Stimulated activated CD4-positive, alpha-beta T cell treated with anti-CD3 and anti-CD28 coated beads, Interleukin-2, amount 100 ng/mL, for 24 hours (primary cell): ENCODE data around the gene UBAC2.

Source experiments
- DNase-seq, 2 donors: peaks; one replicate each; pipeline ENCODE4 v3.0.0-alpha.2; 2020

UBAC2 gene

DNA sequence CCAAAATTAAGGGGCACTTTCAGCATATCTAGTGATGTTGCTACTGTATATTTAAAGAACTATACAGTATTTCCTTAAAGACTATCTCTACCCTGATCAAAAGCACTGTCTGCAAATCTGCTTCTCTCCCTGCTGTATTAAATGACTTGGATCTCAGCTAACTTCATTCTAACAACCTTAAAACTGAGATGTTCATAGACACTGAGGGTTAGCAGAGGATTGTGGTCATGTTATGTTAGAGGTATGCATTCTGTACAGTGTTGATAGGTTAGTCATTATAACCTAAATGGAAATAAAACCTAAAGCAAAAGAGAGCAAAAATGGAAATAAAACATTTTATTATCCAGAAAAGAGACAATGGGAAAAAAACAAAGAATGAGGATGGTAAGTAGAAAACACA is 96.7 kb downstream of the UBAC2 start:
- DNase-seq: no peak

DNA sequence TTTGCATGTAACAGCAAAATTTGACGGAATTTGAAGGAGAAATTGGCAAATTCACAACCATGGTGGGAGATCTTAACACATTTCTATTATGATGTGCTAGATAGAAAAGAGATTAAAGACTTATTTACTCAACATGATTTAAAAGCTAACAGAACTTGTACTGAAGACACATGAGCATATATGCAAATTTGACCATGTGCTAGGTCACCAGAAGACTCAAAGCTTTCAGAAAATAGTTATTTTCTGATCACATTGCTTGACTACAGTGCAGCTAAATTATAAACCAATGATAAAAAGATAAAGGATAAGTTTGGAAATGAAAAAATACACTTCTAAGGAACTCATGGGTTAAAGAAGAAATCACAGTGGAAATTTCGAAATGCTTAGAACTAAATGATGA is 97.4 kb downstream of the UBAC2 start:
- DNase-seq: no peak

DNA sequence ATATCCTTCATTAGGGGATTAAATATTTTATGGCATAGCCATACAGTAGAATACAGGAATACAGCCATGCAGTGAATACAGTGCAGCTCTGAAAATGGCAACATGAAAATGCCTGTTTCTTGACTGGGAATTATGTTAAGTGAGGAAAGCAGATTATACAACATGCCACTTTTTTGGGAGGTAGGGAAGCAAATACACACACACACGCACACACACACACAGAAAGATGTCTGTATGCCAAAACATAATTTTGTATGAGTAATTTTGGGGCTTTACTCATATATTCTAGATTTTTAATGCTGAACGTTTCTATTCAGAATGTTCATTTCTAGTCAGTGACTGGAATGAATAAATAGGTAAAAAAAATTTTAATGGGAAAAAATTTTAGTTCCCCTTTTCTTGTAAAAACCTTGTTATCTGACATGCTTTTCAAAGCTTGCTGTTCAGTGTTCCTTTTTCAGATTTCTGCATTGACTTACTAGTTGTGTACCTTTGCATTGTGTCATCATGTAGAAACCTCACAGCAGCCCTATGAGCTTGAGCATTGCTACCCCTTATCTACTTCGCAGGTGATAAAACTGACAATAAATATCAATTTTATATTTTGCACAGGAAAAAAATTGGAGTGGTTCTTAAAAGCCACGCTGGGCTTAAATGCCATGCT is 98.7 kb downstream of the UBAC2 start:
- DNase-seq: no peak

DNA sequence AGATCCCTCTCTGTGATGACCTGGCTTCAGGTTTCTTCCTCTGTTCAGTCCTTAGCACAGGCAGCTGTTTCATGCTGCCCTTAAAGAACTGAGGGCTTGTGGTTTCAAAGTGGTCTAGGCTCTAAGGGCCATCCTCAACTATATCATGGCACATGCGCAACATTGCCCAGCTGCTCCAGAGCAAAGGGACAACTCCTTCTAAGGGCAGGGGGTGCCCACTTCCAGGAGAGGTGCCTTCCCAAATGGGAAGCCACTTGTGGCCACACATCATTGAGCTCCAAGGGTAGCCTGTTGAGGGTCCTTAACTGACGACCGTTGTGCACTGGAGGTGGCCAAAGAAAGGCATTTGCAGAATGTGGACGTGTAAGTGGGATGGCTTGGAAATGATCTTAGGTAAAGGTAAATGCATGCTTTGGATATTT is 99.3 kb downstream of the UBAC2 start:
- DNase-seq: no peak

DNA sequence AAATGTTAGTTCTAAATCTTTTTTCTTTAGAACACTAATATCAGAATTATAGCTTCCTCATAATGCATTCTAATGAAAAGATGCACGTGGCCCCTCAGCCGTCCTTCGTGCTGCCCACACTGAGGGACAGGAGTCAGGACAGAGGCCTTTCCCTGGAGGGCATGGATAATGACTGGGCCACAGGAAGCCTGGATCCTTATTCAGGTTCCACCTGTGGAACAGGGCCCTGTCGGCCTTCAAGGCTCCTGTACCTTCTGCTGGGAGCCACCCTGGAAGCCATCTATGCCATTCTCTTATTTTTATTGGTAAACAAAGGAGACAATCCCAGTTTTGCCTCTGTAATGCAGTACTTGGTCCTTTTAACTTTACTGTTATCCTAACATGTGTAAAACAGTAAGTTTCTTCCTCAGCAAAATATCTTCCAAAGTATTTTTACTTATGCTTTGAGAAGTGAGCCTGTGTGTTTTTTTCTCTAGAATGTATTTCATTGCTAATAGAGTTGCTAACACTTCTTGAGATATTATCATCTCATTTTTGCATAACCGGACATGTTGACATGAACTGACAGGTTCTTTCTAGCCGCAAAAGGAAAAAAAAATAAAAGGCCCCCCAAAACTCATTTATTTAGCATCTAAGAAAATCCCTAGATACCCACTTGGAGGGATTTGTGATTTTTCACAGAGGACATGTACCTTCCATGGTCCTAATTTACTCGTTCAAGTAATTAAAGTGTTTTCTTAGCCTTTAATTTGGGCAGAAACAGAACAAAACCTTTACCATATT is 100.6 kb downstream of the UBAC2 start:
- DNase-seq: no peak

DNA sequence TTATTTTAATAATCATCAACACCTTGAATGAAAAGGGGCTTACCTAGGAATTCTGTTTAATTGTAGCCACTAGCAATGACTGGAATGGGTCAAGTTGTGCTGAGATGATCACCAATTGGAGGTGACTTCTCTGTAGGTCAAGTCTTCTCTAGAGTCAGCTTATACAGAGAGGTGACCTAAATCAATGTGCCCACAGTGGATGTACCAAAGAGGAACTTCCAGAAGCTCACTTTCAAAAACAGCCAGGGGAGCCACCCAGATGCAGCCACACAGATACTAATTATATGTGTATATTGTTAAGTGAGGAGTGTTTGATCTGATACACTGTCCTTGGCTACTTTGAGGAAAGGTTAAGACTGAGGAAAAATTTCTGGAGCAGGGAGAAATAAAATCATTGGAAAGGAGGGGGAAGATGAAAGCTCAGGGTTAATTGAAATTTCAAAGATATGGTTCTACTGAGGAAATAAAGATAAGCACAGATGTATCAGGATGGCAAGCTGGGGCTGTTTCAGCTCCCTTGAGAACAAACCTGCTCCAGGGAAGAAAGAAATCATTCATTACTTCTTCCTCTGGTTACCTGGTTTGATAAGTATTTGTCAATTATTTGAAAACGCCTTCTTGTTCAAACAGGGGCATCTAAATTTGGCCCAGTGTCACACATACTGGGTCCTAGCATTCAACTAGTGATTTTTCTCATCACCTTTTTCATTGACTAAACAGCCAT is 101.4 kb downstream of the UBAC2 start:
- no peak for DNase-seq

DNA sequence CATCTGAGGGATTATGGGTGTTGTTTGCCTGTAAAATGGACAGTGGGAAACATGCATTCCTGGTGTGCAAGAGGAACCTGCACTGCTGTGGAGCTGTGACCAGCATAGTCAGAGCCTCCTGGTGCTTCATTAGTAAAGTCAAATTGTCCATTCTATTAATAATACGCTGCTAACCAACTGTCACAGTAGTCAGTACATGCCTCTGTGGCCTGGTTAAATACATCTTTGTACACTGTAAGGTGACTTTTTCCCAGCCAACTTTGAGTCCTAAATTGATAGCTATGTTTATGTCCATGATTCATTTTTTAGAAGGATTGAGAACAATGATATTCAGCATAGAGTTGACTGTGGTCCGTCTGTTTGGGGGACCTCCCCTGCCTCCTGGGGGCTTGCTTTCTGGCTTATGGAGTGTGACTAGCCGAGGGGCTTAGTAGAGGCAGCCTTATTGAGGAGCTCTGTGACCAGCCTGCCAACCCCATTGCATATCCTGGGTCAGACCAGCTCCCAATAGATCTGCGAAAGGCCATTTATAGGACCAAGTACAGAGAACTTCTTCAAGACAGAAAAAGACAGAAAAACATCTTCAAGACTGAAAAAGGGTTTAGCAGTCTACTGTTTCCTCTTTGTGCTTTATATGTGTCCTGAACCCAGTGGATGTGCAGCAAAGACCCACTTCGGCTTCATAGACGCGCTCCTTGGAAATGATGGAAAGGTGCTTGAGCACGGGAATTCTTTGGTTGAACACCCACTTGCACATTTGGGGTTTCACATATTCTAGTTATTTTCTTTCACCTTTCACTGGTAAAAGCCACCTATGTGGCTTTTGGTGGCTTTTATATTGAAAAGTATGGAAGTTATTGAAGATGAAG is 102.2 kb downstream of the UBAC2 start:
- no peak for DNase-seq

DNA sequence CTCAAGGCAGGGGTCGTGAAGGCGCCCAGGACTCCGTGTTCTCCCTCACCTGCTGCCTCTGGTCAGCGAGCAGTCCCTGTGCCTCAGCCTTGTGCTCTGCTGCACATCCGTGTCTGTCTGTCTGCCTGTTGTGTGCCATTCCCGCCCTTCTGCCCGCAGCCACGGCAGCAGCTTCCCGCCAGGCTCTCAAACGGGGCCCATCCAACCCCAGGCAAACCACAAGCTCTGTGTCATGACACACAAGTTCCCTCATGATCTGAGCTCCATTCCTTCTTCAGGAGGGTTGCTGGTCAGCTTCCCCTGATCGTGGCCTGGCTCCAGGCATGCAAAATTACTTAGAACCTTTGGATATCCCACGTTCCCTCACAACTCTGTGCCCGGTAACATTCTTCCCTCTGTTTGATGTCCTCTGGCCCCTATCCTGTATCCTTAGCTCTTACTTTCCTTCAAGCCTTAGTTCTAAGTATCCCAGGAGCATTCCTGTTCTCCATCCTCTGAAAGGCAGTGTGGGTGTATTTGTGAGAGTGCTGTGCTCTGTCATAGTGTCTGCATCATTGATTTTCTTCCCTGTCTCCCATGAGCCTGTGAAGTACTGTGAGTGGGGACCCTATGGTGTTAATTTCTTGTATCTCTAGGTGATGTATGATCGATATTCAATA is 103.3 kb downstream of the UBAC2 start:
- peak; percentile 69 to 72 for DNase-seq

DNA sequence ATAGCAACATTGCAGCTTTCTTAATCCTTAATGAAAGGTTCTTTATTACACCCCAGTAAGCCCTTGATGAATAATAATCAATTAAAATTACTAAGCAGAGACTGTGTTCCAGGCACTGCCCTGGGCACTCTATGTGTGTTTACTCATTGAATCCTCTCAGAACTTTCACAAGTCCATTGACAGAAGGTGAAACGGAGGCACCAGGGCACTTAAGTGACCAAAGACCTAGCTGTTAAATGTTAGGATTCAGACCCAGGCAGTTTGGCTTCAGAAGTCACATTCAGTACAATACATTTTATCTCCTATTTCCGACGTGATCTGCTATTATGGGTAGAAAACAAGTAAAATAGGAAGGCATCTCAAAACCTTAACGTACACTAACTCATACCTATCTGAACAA is 103.9 kb downstream of the UBAC2 start:
- DNase-seq: no peak

DNA sequence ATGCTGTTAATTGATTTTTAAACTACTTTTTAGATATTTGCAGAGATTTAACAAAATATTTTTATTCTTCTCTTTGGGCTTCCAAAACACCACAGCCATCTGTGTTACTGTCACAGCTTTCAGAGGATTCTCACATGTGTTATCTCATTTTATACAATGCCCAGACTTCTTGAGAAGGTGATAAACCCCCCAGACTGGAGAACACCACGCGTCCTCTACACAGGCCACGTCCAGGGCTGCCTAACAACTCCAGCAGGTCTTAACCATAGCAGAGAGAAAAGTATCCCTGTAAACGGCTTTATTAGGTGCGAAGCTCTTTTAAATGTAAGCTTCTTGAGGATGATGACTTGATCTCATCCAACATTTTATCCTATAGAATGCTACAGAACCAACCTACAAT is 104.5 kb downstream of the UBAC2 start:
- no peak for DNase-seq

DNA sequence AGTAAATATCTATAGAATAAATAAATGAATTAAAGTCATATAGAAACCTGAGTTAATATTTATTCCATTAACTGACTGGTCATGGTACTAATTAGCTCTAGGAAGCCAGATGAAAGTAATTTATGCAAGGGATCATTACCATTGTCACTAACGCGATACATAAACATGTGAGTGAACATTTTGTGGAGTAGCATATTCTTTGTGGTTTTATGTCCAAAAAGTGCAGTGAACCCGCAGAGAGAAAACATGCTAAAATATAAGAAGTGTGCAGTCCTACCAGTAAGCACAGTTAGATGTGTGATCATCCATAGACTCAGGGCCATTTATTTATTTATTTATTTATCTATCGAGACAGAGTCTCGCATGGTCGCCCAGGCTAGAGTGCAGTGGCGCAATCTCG is 104.9 kb downstream of the UBAC2 start:
- DNase-seq: no peak

DNA sequence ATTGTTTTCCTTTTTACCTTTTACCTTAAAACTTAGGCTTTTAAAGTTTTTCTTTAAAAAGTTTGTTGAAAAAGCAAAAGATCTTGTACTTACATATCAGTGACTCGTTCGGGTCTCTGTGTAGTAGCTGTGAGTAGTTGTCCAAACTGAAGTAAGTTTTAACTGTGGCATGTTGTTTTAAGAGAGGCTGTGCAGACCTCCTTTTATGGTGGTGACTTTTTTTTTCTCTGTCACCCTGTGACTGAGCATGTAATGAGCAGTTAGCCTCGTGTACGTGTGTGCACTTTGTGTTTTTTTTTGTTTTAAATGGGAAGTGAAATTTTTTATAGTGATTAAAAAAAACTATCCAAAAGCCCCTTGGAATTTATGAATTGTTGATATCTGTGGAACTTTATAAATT is 106.6 kb downstream of the UBAC2 start, which contains the start of gene GPR183:
Gene GPR183, minus strand, starts transcription at position 153 of the 400 bp plus-strand sequence. CDS start 11,254 bp downstream, outside the sequence.
- DNase-seq: no peak

DNA sequence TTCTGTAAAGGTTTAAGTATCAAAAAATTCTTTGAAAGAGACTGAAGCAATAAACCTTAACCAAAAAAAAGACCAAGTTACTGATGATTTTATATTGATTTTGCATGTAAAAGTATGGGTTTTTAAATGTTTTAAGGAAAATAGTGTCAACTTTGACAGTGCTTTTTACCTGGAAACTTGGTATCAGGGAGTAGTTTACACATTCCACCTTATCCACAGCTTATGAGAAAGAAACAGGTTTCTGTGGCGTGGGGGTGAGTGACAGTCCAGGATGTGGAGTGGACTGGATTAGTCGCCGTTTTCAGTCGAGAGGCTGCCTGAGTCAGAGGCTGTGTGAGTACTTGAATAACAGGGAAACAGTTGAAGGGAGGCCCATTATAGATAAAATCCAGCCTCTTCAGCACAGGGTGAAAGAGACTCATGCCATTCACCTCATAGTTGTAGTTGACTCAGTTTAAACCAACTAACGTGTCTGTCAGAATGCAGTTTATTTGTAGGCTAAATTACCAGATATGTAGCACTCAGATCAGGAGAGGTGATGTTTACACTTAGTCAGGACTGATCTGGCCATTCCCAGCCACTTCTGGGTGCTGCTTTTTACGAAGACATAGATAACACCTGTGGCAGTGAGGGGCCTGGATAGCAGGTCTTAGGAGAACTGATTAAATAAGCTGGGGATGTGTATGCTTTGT is 107.1 kb downstream of the UBAC2 start:
- DNase-seq: peak; percentile 79 to 81

DNA sequence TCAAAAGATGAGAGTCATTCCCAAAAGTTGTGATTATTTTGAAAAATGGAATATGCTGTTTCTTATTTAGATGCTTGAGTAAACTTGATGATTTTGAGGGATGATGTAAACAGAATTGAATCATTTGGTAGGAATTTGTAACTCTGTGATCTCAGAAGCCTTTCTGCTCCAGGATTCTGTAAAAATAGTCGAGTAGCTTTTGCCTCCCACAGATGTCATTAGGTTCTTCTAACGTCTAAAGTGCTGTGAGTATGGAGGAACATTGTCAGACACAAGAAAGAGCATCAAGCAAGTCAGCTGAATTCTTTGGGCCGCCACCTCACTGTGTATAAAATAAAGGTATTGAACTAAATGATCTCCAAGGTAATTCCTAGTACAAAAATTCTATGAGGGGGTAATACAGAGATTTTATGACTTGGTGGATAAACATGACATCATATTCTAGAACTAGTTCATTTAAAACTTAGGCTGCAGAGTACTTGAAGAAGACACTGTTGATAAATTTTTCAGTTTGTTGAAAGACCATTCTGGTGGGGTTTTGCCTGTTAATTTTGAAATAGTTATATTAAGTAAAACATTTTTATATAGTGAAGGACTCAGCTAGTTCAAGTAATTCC is 107.9 kb downstream of the UBAC2 start:
- DNase-seq: no peak

DNA sequence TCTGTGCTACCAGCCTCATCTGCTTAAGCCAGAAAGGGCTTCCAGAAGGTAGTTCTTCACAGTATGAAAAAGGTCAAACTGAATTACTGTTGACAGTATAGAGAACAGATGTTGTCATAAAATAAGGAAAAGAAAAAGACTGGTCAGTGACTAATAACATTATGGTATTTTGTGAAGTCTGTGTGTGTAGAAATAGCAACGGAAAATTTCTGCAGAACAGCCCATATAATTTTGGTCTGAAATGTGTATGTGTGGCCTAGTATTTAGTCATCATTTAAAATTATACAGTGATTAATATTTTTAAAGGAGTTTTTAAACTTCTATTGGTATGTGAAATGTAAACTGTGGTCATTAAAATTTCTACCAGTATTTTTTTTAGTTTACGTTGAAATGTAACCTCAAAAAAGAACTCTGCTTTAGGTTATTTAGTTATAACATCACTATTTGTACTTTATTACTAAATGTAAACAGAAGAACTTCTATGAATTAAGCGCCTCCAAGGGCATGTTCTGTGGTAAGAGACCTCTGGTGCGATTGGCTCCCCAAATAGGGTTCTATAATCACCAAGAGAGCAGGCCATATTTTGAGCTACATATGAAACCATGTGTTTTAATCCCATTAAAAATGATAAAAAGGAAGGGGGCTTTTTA is 109.9 kb downstream of the UBAC2 start:
- no peak for DNase-seq

DNA sequence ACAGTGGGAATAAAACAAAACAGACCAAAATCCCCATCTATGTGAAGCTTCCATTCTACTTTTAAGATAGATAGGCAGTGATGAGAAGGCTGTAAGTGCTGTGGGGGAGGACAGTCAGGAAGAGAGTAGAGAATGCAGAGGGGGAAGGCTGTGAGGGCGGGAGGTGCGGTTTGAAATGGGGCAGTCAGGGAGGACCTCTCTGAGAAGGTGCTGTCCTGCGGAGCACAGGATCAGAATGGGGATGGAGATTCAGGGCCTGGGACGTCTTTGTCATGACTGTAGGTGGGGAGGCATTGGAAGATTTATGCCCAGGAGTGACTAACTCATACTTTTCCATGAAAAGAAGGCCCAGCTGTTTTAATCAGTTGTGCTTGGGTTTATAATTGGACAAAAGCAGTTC is 110.5 kb downstream of the UBAC2 start:
- peak in 1 of 2 donors; percentile 50 for DNase-seq

DNA sequence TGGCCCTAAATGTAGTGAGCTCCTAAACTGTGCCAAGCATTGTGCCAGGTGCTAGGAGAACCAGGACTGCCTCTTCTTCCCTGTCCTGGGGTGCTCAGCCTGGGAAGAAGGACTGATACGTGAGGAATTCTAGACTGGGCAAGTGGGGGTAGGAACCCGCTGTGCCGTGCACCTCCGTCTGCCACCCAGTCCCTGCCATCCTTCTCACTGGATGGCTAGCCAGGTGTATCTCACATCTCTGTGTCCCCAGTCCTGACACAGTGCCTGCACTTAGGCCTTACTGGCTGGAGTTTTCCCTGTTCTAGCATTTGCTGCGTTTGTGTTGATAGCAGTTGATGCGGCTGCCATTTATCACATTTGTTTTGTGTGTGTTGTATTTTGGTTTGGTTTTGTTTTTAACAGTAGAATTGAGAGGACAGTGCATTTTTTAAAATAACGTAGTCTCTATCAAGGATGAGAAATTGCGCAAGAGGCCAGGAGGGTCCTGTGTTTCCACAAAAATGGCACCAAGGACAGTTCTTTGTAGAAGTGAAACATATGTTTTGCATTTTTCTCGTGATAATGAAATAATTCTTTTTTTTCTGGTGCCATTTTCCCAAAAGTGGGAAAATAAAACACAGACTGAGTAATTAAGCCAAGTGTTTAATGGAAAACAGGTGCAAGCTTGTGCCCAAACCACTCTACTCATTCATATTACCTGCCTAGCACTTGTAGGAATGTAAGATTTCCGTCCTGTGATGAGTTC is 111.3 kb downstream of the UBAC2 start:
- no peak for DNase-seq

DNA sequence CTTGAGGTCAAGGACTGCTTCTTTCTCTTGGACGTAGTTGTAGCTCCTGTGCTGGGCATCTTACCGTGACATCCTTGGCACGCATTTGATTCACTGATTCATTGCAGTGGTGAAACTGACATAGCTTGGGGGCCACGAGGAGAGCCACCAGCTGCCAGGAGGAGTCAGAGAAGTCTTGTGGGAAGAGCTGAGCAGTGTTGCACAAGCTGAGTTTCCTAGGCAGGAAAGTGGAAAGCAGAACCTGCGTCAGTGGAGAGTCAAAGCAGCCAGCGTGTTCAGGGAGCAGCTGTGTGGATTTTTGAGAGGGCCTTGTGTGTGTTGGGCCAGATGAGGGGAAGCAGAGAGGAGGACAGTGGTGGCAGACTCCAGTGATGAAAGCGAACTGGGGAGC is 111.8 kb downstream of the UBAC2 start:
- DNase-seq: no peak

DNA sequence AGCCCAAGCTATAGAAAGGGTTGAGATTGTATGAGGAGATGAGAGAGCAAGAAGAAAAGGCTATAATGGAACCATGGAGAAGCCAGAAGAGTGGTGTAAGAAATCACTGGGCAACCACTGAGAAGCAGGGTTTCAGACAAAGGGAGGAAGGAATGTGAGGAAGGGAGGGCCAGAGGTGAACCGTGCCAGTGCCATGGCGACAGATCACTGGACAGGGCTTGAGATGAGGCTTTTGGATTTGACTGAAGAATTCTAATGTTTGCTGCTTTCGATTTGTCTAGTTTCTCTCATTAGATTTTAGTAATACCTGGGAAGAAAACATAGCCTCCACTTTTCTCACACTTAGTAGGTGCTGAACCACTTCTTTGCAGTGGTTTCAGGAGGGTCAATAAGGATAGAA is 112.8 kb downstream of the UBAC2 start:
- DNase-seq: no peak

DNA sequence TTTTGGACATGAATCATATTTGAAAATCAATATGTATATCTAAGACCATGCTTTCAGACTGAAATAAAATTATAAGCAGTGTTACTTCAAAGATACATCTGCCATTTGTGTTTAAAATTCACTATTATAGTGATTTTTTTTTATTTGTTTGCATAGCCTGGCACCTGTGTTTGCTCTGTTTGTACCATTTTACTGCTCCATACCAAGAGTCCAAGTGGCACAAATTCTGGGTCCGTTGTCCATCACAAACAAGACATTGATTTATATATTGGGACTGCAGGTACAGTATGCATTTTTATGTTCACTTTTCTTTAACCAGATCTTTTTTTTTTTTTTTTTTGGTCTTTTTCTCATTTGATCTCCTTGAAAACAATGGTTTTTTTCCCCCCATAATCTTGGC is 113.3 kb downstream of the UBAC2 start:
- no peak for DNase-seq
